HG03196 (cell line): ENCODE results near the gene OSBP2.

Experiments used
- ATAC-seq: cut with Tn5 transposase; IDR thresholded peaks from one replicate; pipeline ENCODE4 v1.9.1; 2021; ENCODE audit not compliant: unreplicated experiment

The OSBP2 gene

DNA sequence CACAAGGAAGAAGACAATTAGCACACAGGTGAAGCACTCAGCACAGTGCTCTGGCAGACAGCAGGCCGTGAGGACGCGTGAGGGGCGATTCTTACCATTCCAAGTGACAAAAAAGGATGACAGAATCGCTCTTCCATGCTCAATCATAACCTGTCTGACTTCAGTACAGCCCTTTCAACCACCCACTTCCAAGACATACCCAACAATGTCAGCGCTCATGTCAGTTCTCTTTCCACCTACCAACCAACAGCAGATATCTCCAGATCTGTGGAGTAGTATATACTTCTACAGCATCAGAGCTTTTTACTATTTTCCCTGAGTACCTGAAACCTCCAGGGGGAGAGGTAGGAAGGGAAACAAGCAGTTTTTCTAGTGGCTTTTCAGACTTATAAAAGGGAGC lies 233.7 kb downstream of the OSBP2 start:
- ATAC-seq: no peak

DNA sequence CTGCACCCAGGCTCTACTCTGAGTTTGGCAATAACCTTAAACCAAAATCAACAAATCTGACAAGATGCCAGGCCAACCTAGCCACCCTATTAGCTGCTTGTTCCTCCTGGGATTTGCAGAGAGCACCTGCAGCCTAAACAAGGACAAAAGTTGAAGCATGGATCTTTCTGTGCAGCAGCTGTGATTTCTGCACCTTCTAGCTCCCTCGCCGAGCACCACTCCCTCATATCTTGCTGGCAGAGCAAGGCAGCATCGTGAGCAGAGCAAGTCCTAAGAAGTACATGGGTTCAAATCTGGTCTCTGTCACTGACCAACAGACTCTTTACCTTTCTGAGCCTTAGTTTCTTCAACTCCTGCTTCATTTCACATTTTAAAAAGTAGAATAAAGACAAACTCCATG lies 235.6 kb downstream of the OSBP2 start:
- no peak for ATAC-seq

- ATAC-seq: no peak
Observed at GRCh38 chr22:30931541-30932300, 237.0 kb downstream of the OSBP2 start.

DNA sequence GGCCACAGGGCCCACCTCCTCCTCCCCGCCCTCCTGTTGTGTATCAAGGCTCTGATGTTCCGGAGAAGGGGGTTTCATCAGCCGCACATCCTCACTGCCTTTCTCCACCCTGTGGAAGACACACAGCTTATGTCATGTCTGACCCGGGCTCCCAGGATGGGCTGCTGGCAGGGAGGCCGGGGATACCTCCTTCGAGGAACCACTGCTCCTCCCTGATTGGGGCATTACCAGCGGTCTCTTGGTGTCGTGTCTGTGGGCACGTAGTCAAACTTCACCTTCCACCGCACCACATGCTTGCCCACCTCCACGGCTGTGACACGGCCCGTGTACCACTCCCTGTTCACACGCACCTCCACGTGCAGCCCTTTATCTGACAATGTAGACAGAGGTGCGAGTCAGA lies 238.0 kb downstream of the OSBP2 start:
- ATAC-seq: no peak

GRCh38 chr22:30933457-30933856 lies 238.8 kb downstream of the OSBP2 start:
- ATAC-seq: no peak

- ATAC-seq: no peak
Observed at GRCh38 chr22:30934053-30934452, 239.4 kb downstream of the OSBP2 start.

DNA sequence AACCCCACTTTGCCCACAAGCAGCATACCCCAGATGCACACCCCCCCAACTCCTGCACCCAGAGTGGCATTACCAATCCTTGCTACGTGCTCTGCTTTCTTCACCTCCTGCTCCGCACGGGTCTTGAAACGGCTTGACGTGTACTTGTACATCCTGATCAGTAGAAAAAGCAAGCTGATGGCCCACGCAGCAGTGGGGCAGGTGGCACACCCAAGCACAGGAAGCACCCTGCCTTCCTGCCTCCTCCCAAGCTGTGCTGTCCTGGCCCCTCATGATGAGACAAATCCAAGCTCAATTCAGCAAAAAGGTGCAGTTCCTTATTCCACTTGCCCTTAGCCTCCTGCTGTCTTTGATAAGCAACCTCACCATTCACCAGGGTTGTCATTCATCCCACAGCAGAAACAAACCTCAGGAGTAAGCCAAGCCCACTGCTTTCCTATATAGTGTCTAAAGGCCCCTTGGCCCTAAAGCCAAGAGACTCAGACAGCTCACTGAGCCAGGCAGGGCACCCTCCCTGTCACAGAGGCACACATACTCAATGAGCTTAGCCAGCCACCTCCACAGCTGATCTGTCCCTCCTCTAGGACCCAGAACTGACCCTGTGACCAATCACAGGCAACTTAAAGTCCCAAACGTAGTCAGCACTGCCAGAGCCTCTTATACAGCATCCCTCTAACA lies 246.2 kb downstream of the OSBP2 start:
- ATAC-seq: no peak

- no peak for ATAC-seq
Observed at GRCh38 chr22:30941363-30941740, 246.7 kb downstream of the OSBP2 start.

GRCh38 chr22:30943368-30943767 lies 248.7 kb downstream of the OSBP2 start:
- ATAC-seq: no peak

DNA sequence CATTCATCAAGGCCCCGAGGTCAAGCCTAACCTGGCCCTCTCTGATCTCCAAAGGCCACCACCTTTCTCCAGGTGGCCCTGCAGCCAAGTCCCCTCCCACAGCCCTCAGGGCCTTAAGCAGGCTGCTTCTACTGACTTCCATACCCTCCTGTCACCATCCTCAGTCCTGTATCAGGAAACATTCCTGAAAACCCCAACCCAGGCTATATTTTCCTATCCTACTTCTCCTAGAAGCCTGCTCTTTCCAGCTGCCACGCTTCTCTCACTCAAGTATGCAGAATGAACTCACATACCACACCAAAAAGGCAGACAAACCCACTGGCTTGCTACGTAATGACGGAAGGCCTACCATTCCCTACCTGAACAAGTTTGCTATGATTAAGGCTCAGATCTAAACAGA lies 250.3 kb downstream of the OSBP2 start:
- ATAC-seq: no peak

DNA sequence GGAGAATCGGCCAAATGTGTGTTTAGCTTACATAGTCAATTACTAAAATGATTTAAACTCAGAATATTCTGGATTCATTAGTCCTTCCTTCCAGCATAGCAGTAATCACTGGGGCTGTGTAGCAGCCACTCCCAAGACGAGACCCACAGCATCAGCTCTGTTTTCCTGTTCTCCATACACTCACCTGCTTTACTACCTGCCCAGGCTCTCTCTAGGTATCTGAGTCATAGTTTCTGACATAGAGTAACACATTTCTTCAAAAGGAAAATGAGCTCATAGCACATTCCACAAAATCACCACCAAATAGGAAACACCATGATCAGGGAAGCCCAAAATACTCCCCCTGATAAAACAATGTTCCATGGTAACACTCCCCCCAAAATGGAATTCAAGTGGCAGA lies 251.0 kb downstream of the OSBP2 start:
- ATAC-seq: no peak

DNA sequence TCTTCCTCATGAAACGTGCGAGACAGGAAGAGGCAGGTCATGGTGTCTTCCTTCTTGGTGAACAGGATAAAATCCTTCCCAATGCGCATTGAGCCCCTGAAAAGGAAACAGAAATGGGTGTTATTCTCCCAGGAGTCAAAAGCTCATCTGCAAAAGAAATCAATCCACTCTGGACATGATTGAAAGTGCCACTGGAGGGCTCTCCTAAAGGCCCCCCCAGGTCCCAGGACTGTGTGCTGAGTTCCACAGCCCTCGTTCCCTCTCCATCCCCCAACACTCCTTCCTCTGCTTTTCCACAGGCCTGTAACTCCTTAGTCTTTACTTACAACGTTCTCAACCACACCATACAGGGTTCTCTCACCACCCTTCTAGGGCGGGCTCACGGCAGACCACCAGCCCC lies 251.7 kb downstream of the OSBP2 start:
- ATAC-seq: no peak

DNA sequence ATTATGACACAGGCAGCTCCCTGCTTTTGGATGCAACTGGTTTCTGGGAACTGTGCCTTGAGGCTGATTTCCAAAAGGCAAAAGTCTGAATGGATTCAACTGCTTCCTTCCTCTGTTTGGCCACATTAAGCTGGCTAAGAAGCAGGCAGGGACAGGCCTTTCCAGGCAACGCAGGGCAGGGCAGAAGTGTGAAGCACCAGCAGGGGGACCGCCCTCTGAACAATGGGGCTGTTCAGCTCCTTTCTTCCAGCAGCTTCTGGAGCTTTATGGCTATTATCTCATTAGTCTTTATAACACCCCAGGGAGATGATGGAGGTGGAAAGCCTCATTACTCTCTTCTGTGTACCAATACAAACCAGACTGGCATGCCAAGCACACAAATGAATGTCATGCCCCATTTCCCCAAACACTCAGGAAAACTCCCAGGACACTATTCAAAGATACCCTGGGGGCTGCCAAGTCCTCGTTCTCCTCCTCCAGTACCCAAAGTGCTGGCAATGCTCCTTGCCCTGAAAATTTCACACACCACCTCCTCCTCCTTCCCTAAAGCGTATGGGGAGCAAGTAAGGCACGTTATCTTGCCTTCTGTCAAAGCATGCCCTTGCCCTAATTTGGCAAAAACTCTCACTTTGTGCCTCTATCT lies 252.6 kb downstream of the OSBP2 start:
- ATAC-seq: no peak

- no peak for ATAC-seq
Observed at GRCh38 chr22:30947816-30948454, 253.3 kb downstream of the OSBP2 start.

DNA sequence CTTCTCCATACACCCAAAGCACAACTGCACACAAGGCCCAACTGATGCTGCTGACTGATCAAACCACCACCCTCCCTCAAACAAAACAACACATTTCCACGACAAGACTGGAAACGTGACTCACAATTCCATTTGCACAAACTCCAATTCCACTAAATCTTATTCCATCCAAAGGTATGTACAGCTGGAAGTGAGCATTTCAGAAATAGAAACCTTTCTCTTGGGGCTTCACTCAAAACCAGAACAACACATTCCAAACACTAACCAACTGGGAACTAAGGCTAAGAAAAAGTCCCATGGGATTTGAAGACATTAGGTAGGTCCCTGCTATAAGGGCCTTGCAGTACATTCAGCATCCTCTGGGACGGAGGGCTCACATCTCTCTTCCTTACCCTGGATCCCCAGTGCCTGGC lies 254.3 kb downstream of the OSBP2 start:
- no peak for ATAC-seq

- ATAC-seq: no peak
Observed at GRCh38 chr22:30949934-30950660, 255.4 kb downstream of the OSBP2 start.

DNA sequence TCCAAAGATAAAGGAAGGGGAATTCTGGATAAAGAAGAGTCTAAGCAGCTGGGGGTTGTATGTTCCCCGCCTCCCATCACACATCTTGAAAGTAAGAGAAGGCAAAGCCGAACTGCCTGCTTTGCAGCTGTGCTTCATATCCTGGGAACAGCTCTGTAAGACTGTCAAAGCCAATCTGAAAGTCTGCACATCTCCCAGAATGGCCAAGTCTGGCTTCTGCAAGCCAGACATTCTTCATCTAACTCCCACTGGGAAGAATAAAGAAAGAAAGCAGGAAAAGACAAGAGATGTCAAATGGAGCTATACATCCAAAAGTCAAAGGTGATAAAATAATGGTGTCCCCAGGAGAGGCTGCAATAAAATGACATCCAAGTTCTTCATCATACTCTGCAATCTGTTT lies 258.5 kb downstream of the OSBP2 start:
- no peak for ATAC-seq

GRCh38 chr22:30955153-30955552 lies 260.5 kb downstream of the OSBP2 start:
- no peak for ATAC-seq
